ENCODE measurements around the gene DOLK.

The DOLK gene

GRCh38 chr9:128937310-128938165 lies 9.9 kb downstream of the DOLK start:
- intact Hi-C loops (cut with DNase I): no loop called here
- DNase-seq: peak in 1 of 42 donors; percentile 6

GRCh38 chr9:128936171-128936865 lies 11.1 kb downstream of the DOLK start:
- intact Hi-C loops (cut with DNase I): no loop called here
- DNase-seq: peak in 1 of 42 donors; percentile 5

- no peak for DNase-seq
- intact Hi-C loops (cut with DNase I): no loop called here
These were observed 13.7 kb downstream of the DOLK start for GRCh38 chr9:128933731-128934130.

- DNase-seq: no peak
- intact Hi-C loops (cut with DNase I): loop anchor here (5.0 kb wide), 1 partner anchor 67 kb away; no protein-coding TSS in a partner anchor
These were observed 17.8 kb downstream of the DOLK start for GRCh38 chr9:128929560-128929959.

- intact Hi-C loops (cut with DNase I): loop anchor here (5.0 kb wide), 1 partner anchor 66 kb away; no protein-coding TSS in a partner anchor
- DNase-seq: peak in 13 of 42 donors; percentile 32 to 71 (median 49)
These were observed 18.8 kb downstream of the DOLK start for GRCh38 chr9:128928624-128929023.

GRCh38 chr9:128927731-128928411 lies 19.5 kb downstream of the DOLK start:
- intact Hi-C loops (cut with DNase I): loop anchor here (5.0 kb wide), 1 partner anchor 66 kb away; no protein-coding TSS in a partner anchor
- peak in 41 of 42 donors; percentile 41 to 86 (median 66) for DNase-seq

- intact Hi-C loops (cut with DNase I): loop anchor here (5.0 kb wide), 1 partner anchor 41 kb away; the partner anchor contains the start of genes KYAT1 and LRRC8A
- no peak for DNase-seq
These were observed 23.9 kb downstream of the DOLK start for GRCh38 chr9:128923493-128923883.

GRCh38 chr9:128921881-128922763 lies 25.3 kb downstream of the DOLK start:
- peak in 6 of 42 donors; percentile 19 to 50 (median 31) for DNase-seq
- intact Hi-C loops (cut with DNase I): loop anchor here (5.0 kb wide), 1 partner anchor 40 kb away; the partner anchor contains the start of genes KYAT1 and LRRC8A

GRCh38 chr9:128920381-128921058 lies 26.9 kb downstream of the DOLK start, which contains the start of gene PHYHD1:
Gene PHYHD1 (plus strand): TSS chr9:128920982. CDS start chr9:128922324, 1,342 bp downstream.
- intact Hi-C loops (cut with DNase I): loop anchor here (5.0 kb wide), 1 partner anchor 38 kb away; the partner anchor contains the start of genes KYAT1 and LRRC8A
- DNase-seq: peak; percentile 42 to 92 (median 78)

- intact Hi-C loops (cut with DNase I): loop anchor here (5.0 kb wide), 1 partner anchor 37 kb away; the partner anchor contains the start of genes KYAT1 and LRRC8A
These were observed 27.9 kb downstream of the DOLK start for GRCh38 chr9:128919402-128920089.

GRCh38 chr9:128918921-128919320 lies 28.5 kb downstream of the DOLK start:
- intact Hi-C loops (cut with DNase I): no loop called here
- no peak for DNase-seq

More at GRCh38 chr9:128919402-128920089, 27.9 kb downstream of the DOLK start:
- DNase-seq: no peak

GRCh38 chr9:128917151-128917849 lies 30.1 kb downstream of the DOLK start:
- DNase-seq: peak in 39 of 42 donors; percentile 20 to 83 (median 57)
- intact Hi-C loops (cut with DNase I): no loop called here

- intact Hi-C loops (cut with DNase I): no loop called here
These were observed 30.7 kb downstream of the DOLK start for GRCh38 chr9:128916745-128917144.

GRCh38 chr9:128916204-128916603 lies 31.2 kb downstream of the DOLK start:
- intact Hi-C loops (cut with DNase I): no loop called here
- peak in 3 of 42 donors; percentile 31 to 57 (median 32) for DNase-seq

More at GRCh38 chr9:128916745-128917144, 30.7 kb downstream of the DOLK start:
- DNase-seq: no peak

- no peak for DNase-seq
- intact Hi-C loops (cut with DNase I): no loop called here
These were observed 33.2 kb downstream of the DOLK start for GRCh38 chr9:128913995-128914772.

Measured in head of caudate nucleus (tissue), 42 donors.